BLaER1 (cell line): Measurements from ENCODE around the gene NUP205.

Experiments used
- H3K27ac ChIP-seq: shearing (Covaris generic); formaldehyde crosslinking; 2 replicates; pipeline ENCODE4 v1.8.1; 2022
- H3K27me3 ChIP-seq: shearing (Covaris generic); formaldehyde crosslinking; 2 replicates; pipeline ENCODE4 v1.8.1; 2022
- H3K36me3 ChIP-seq: shearing (Covaris generic); formaldehyde crosslinking; 2 replicates; pipeline ENCODE4 v1.8.1; 2022
- H3K4me1 ChIP-seq: shearing (Covaris generic); formaldehyde crosslinking; 2 replicates; pipeline ENCODE4 v1.8.1; 2022
- H3K4me2 ChIP-seq: shearing (Covaris generic); formaldehyde crosslinking; 2 replicates; pipeline ENCODE4 v1.8.1; 2022
- H3K4me3 ChIP-seq: shearing (Covaris generic); formaldehyde crosslinking; 2 replicates; pipeline ENCODE4 v1.8.1; 2022
- H3K9ac ChIP-seq: shearing (Covaris generic); formaldehyde crosslinking; 2 replicates; pipeline ENCODE4 v1.8.1; 2022
- H3K9me3 ChIP-seq: shearing (Covaris generic); formaldehyde crosslinking; 2 replicates; pipeline ENCODE4 v1.8.1; 2022
- H4K20me1 ChIP-seq: shearing (Covaris generic); formaldehyde crosslinking; 2 replicates; pipeline ENCODE4 v1.8.1; 2022
- Cebpa-rat ChIP-seq: shearing (Covaris generic); IDR thresholded peaks from 2 replicates; pipeline ENCODE4 v1.8.1; 2022

The NUP205 gene

GRCh38 chr7:135517060-135517459, 40.7 kb upstream of the NUP205 start:
- Histone ChIP-seq H3K4me2 (no peak overlapping the region), H3K9ac (no peak overlapping the region), H3K9me3 (no peaks in the 10 kb centered on the region), H4K20me1 (no peaks in the 10 kb centered on the region), H3K36me3 (no peaks in the 10 kb centered on the region), H3K4me1 (no peaks in the 10 kb centered on the region), H3K27me3 (no peaks in the 10 kb centered on the region), H3K27ac (no peak overlapping the region), H3K4me3 (no peak overlapping the region)
- TF ChIP-seq Cebpa-rat = no peak

GRCh38 chr7:135518748-135519147, 39.0 kb upstream of the NUP205 start:
- Histone ChIP-seq H3K27me3 (no peaks in the 10 kb centered on the region), H4K20me1 (no peaks in the 10 kb centered on the region), H3K4me2 (no peak overlapping the region), H3K27ac (no peak overlapping the region), H3K36me3 (no peaks in the 10 kb centered on the region), H3K9ac (no peak overlapping the region), H3K4me3 (no peak overlapping the region), H3K4me1 (no peaks in the 10 kb centered on the region), H3K9me3 (peaks cover 9% of the 10 kb centered on the region; the same call in 1 of the 2 replicates)
- TF ChIP-seq Cebpa-rat = no peak

- Histone ChIP-seq H3K4me3 (no peak overlapping the region), H3K4me2 (no peak overlapping the region), H3K9me3 (peaks cover 9% of the 10 kb centered on the region; the same call in 1 of the 2 replicates), H4K20me1 (no peaks in the 10 kb centered on the region), H3K27ac (no peak overlapping the region), H3K4me1 (no peaks in the 10 kb centered on the region), H3K36me3 (no peaks in the 10 kb centered on the region), H3K27me3 (no peaks in the 10 kb centered on the region), H3K9ac (no peak overlapping the region)
- no peak for TF ChIP-seq Cebpa-rat
These were observed 38.5 kb upstream of the NUP205 start for GRCh38 chr7:135519233-135519688.

GRCh38 chr7:135519871-135520270, 37.8 kb upstream of the NUP205 start:
- peaks cover 9% of the 10 kb centered on the region; the same call in 1 of the 2 replicates for H3K9me3 ChIP-seq
- no peak overlapping the region for H3K4me2 ChIP-seq
- TF ChIP-seq Cebpa-rat = no peak
- H3K4me3 ChIP-seq = no peak overlapping the region
- no peak overlapping the region for H3K9ac ChIP-seq
- no peaks in the 10 kb centered on the region for H3K4me1 ChIP-seq
- H3K36me3 ChIP-seq = no peaks in the 10 kb centered on the region
- H3K27ac ChIP-seq = no peak overlapping the region
- no peaks in the 10 kb centered on the region for H3K27me3 ChIP-seq
- H4K20me1 ChIP-seq = no peaks in the 10 kb centered on the region

GRCh38 chr7:135522509-135522908, 35.2 kb upstream of the NUP205 start:
- no peak overlapping the region for H3K27ac ChIP-seq
- no peak for TF ChIP-seq Cebpa-rat
- H3K9ac ChIP-seq = no peak overlapping the region
- peaks cover 9% of the 10 kb centered on the region; the same call in 1 of the 2 replicates for H3K9me3 ChIP-seq
- no peak overlapping the region for H3K4me3 ChIP-seq
- H3K4me1 ChIP-seq = no peaks in the 10 kb centered on the region
- H3K36me3 ChIP-seq = no peaks in the 10 kb centered on the region
- H4K20me1 ChIP-seq = no peaks in the 10 kb centered on the region
- no peaks in the 10 kb centered on the region for H3K27me3 ChIP-seq
- no peak overlapping the region for H3K4me2 ChIP-seq

GRCh38 chr7:135523146-135523545, 34.6 kb upstream of the NUP205 start:
- H3K27me3 ChIP-seq = no peaks in the 10 kb centered on the region
- H3K9ac ChIP-seq = no peak overlapping the region
- peaks cover 9% of the 10 kb centered on the region; the same call in 1 of the 2 replicates for H3K9me3 ChIP-seq
- H3K27ac ChIP-seq = no peak overlapping the region
- no peak for TF ChIP-seq Cebpa-rat
- no peak overlapping the region for H3K4me3 ChIP-seq
- H3K4me1 ChIP-seq = no peaks in the 10 kb centered on the region
- H3K36me3 ChIP-seq = no peaks in the 10 kb centered on the region
- no peaks in the 10 kb centered on the region for H4K20me1 ChIP-seq
- no peak overlapping the region for H3K4me2 ChIP-seq

- no peaks in the 10 kb centered on the region for H3K36me3 ChIP-seq
- no peak overlapping the region for H3K4me2 ChIP-seq
- no peaks in the 10 kb centered on the region for H3K27me3 ChIP-seq
- no peak for TF ChIP-seq Cebpa-rat
- H3K9ac ChIP-seq = no peak overlapping the region
- H3K9me3 ChIP-seq = peaks cover 9% of the 10 kb centered on the region; the same call in 1 of the 2 replicates
- no peak overlapping the region for H3K27ac ChIP-seq
- no peaks in the 10 kb centered on the region for H3K4me1 ChIP-seq
- no peak overlapping the region for H3K4me3 ChIP-seq
- no peaks in the 10 kb centered on the region for H4K20me1 ChIP-seq
These were observed 32.3 kb upstream of the NUP205 start for GRCh38 chr7:135525426-135525825.

- H3K27ac ChIP-seq = no peak overlapping the region
- peaks cover 9% of the 10 kb centered on the region; the same call in 1 of the 2 replicates for H3K9me3 ChIP-seq
- no peak overlapping the region for H3K4me3 ChIP-seq
- H3K4me2 ChIP-seq = no peak overlapping the region
- H3K9ac ChIP-seq = no peak overlapping the region
- H3K36me3 ChIP-seq = no peaks in the 10 kb centered on the region
- TF ChIP-seq Cebpa-rat = no peak
- no peaks in the 10 kb centered on the region for H3K27me3 ChIP-seq
- H3K4me1 ChIP-seq = no peaks in the 10 kb centered on the region
- no peaks in the 10 kb centered on the region for H4K20me1 ChIP-seq
These were observed 30.7 kb upstream of the NUP205 start for GRCh38 chr7:135527025-135527424.

- H3K9ac ChIP-seq = no peak overlapping the region
- H3K4me2 ChIP-seq = no peak overlapping the region
- no peaks in the 10 kb centered on the region for H3K36me3 ChIP-seq
- no peaks in the 10 kb centered on the region for H3K9me3 ChIP-seq
- no peaks in the 10 kb centered on the region for H3K27me3 ChIP-seq
- no peaks in the 10 kb centered on the region for H4K20me1 ChIP-seq
- TF ChIP-seq Cebpa-rat = no peak
- no peak overlapping the region for H3K4me3 ChIP-seq
- no peaks in the 10 kb centered on the region for H3K4me1 ChIP-seq
- H3K27ac ChIP-seq = no peak overlapping the region
These were observed 21.6 kb upstream of the NUP205 start for GRCh38 chr7:135536150-135536549.

- Histone ChIP-seq H3K27ac (no peak overlapping the region), H3K36me3 (no peaks in the 10 kb centered on the region), H3K9ac (no peak overlapping the region), H3K4me2 (no peak overlapping the region), H3K9me3 (no peaks in the 10 kb centered on the region), H3K27me3 (no peaks in the 10 kb centered on the region), H4K20me1 (no peaks in the 10 kb centered on the region), H3K4me1 (no peaks in the 10 kb centered on the region), H3K4me3 (no peak overlapping the region)
- no peak for TF ChIP-seq Cebpa-rat
These were observed 20.3 kb upstream of the NUP205 start for GRCh38 chr7:135537453-135537852.

- Histone ChIP-seq H3K36me3 (no peaks in the 10 kb centered on the region), H3K27me3 (no peaks in the 10 kb centered on the region), H3K9me3 (no peaks in the 10 kb centered on the region), H3K27ac (no peak overlapping the region), H3K4me3 (no peak overlapping the region), H3K4me1 (no peaks in the 10 kb centered on the region), H3K9ac (no peak overlapping the region), H4K20me1 (no peaks in the 10 kb centered on the region), H3K4me2 (no peak overlapping the region)
- no peak for TF ChIP-seq Cebpa-rat
These were observed 19.8 kb upstream of the NUP205 start for GRCh38 chr7:135537905-135538304.
